Neural progenitor cell (in vitro differentiated cells): ENCODE data around the gene CWC22.

Experiments used
- EZH2 ChIP-seq: fragments of 200-600 bp; sonication (generic); IDR thresholded peaks from 2 replicates; pipeline ENCODE4 v1.6.1; 2017; ENCODE audit warnings: antibody characterized with exemption, mild to moderate bottlenecking, moderate library complexity
- EZH2phosphoT487 ChIP-seq: fragments of 200-600 bp; sonication (generic); IDR thresholded peaks from 2 replicates; pipeline ENCODE4 v1.6.1; 2017; ENCODE audit warnings: antibody characterized with exemption
- TF ChIP-seq, protein P1 (sequence below): fragments of 200-600 bp; sonication (generic); IDR thresholded peaks from 2 replicates; pipeline ENCODE4 v1.5.1; 2017; ENCODE audit warnings: antibody characterized with exemption, mild to moderate bottlenecking

DNA sequence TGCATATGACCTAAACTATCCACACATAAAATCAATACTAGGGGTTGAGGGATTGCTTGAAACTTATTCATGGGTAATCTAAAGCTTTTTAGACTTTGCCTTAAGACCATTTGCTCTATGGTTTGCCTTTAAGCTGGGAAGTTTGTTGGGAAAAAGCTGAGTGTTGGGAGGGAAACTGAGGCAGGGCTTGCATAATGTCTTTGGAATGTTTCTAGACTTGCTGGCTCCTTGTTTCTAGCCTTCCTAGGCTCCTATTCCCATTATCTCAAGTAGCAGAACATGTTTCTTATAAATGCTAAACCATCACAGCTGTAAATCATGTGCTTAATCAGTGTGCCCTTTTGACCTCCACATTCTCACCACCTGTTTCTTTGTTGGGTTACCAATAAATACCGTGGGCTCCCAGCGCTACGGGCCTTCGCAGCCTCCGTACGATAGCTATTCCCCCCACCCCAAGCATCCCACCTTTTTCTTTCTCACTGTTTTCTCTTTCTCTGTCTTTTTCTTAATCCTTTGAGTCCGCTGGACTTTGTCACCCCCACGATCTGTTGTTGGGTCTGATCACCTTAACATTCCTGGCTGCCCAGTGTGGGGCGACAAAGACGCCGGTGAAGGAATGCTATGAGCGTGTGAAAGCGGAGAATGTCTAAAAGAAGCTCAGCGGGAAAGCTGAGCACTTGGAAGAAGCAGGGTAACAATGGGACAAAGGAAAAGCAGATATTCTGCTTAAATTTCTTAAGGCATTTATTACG is 49.4 kb upstream of the CWC22 start:
- TF ChIP-seq, protein P1, sequence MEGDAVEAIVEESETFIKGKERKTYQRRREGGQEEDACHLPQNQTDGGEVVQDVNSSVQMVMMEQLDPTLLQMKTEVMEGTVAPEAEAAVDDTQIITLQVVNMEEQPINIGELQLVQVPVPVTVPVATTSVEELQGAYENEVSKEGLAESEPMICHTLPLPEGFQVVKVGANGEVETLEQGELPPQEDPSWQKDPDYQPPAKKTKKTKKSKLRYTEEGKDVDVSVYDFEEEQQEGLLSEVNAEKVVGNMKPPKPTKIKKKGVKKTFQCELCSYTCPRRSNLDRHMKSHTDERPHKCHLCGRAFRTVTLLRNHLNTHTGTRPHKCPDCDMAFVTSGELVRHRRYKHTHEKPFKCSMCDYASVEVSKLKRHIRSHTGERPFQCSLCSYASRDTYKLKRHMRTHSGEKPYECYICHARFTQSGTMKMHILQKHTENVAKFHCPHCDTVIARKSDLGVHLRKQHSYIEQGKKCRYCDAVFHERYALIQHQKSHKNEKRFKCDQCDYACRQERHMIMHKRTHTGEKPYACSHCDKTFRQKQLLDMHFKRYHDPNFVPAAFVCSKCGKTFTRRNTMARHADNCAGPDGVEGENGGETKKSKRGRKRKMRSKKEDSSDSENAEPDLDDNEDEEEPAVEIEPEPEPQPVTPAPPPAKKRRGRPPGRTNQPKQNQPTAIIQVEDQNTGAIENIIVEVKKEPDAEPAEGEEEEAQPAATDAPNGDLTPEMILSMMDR = no peak
- TF ChIP-seq EZH2phosphoT487 (no peak), EZH2 (no peak)
